Measurements from ENCODE around the gene SALL4. TPM values are rescaled to one million over a fixed set of nuclear protein-coding genes. Genes with fewer than 3 reads are reported as not detected.
"Not testable (repeated sequence)": the region's sequence is repeated elsewhere in the genome, so short reads cannot be mapped to it uniquely, and the experiment has no call there.

The SALL4 gene
- total RNA-seq, 4 donors from 2014 or later: not detected

- ATAC-seq: no peak
- H3K4me3 ChIP-seq: peak overlapping the region in 1 of 2 donors; percentile 40
- no peak overlapping the region for H3K27ac ChIP-seq
- WGBS, 2 donors (ENCODE audit: low coverage in 1 of 2): 30 to 35% methylated on average over 10 to 11 of the region's 16 CpGs
- peaks cover 0 to 33% (median 0%) of the 10 kb centered on the region in 3 donors for H3K4me1 ChIP-seq
- H3K36me3 ChIP-seq: no peaks in the 10 kb centered on the region
- TF ChIP-seq, protein P1, sequence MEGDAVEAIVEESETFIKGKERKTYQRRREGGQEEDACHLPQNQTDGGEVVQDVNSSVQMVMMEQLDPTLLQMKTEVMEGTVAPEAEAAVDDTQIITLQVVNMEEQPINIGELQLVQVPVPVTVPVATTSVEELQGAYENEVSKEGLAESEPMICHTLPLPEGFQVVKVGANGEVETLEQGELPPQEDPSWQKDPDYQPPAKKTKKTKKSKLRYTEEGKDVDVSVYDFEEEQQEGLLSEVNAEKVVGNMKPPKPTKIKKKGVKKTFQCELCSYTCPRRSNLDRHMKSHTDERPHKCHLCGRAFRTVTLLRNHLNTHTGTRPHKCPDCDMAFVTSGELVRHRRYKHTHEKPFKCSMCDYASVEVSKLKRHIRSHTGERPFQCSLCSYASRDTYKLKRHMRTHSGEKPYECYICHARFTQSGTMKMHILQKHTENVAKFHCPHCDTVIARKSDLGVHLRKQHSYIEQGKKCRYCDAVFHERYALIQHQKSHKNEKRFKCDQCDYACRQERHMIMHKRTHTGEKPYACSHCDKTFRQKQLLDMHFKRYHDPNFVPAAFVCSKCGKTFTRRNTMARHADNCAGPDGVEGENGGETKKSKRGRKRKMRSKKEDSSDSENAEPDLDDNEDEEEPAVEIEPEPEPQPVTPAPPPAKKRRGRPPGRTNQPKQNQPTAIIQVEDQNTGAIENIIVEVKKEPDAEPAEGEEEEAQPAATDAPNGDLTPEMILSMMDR (IDR thresholded peaks at IDR 0.05): no peak
- no peak for TF ChIP-seq POLR2AphosphoS5 (IDR thresholded peaks at IDR 0.05)
- TF ChIP-seq POLR2A (IDR thresholded peaks at IDR 0.05): no peak
- no peak for TF ChIP-seq EP300 (IDR thresholded peaks at IDR 0.05)
- no peaks in the 10 kb centered on the region for H3K9me3 ChIP-seq
- H3K27me3 ChIP-seq: no peaks in the 10 kb centered on the region
Observed at GRCh38 chr20:51768759-51769517, 33.4 kb downstream of the SALL4 start.

GRCh38 chr20:51767867-51768758 is 34.2 kb downstream of the SALL4 start, which contains the start of gene ATP9A:
TSS of gene ATP9A (minus strand) at chr20:51768390. CDS start at chr20:51768369, 21 bp downstream.
- Histone ChIP-seq H3K27ac (peak within 1 kb of the TSS; percentile 11 to 86 (median 83)), H3K4me3 (peak within 1 kb of the TSS; percentile 79 to 86), H3K27me3 (no peaks in the 10 kb centered on the region), H3K36me3 (no peaks in the 10 kb centered on the region), H3K4me1 (peaks cover 0 to 33% (median 0%) of the 10 kb centered on the region in 3 donors), H3K9me3 (no peaks in the 10 kb centered on the region)
- TF ChIP-seq POLR2AphosphoS5 (IDR thresholded peaks at IDR 0.05) (peak; percentile 18), POLR2A (IDR thresholded peaks at IDR 0.05) (no peak)
- TF ChIP-seq, protein P1 (IDR thresholded peaks at IDR 0.05): no peak
- peak; percentile 64 for ATAC-seq
- WGBS, 2 donors (ENCODE audit: low coverage in 1 of 2): no CpG with 5 or more reads among the region's 131 CpGs

GRCh38 chr20:51766994-51767866 is 35.1 kb downstream of the SALL4 start:
- H3K27ac ChIP-seq: peak overlapping the region in 3 of 4 donors; percentile 83 to 86 (median 83)
- no peaks in the 10 kb centered on the region for H3K9me3 ChIP-seq
- H3K4me1 ChIP-seq: peaks cover 0 to 33% (median 0%) of the 10 kb centered on the region in 3 donors
- no peaks in the 10 kb centered on the region for H3K36me3 ChIP-seq
- H3K4me3 ChIP-seq: peak overlapping the region; percentile 79 to 86
- TF ChIP-seq EP300 (IDR thresholded peaks at IDR 0.05): no peak
- TF ChIP-seq POLR2AphosphoS5 (IDR thresholded peaks at IDR 0.05): peak; percentile 61
- TF ChIP-seq, protein P1 (IDR thresholded peaks at IDR 0.05): peak in 3 of 4 experiments; percentile 19 to 35 (median 30)
- peak; percentile 82 for ATAC-seq
- H3K27me3 ChIP-seq: no peaks in the 10 kb centered on the region
- 0 to 17% methylated on average over 2 to 3 of the region's 61 CpGs for WGBS, 2 donors (ENCODE audit: low coverage in 1 of 2)

DNA sequence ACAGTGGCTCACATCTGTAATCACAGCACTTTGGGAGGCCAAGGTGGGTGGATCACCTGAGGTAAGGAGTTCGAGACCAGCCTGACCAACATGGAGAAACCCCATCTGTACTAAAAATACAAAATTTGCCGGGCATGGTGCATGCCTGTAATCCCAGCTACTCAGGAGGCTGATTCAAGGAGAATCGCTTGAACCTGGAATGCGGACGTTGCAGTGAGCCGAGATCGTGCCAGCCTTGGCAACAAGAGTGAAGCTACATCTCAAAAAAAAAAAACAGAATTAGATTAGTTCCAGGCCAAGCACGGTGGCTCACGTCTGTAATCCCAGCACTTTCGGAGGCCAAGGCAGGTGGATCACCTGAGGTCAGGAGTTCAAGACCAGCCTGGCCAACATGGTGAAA is 36.9 kb downstream of the SALL4 start:
- H3K27ac ChIP-seq: peak overlapping the region in 3 of 4 donors; percentile 83 to 86 (median 83)
- not testable (repeated sequence) for H3K4me3 ChIP-seq, ATAC-seq, H3K36me3 ChIP-seq, H3K9me3 ChIP-seq, H3K27me3 ChIP-seq
- WGBS, 2 donors (ENCODE audit: low coverage in 1 of 2): 63 to 70% methylated on average over 5 to 7 of the region's 10 CpGs
- peaks cover 0 to 42% (median 0%) of the 10 kb centered on the region in 3 donors for H3K4me1 ChIP-seq
